GM18868 (cell line): Measurements from ENCODE around the gene PPFIA3.
"Not testable (repeated sequence)": the region's sequence is repeated elsewhere in the genome, so short reads cannot be mapped to it uniquely, and the experiment has no call there.

Experiments used
- ATAC-seq: cut with Tn5 transposase; IDR thresholded peaks from one replicate; pipeline ENCODE4 v1.9.1; 2021; ENCODE audit warnings: mild to moderate bottlenecking, moderate library complexity; ENCODE audit not compliant: unreplicated experiment

PPFIA3 gene

DNA sequence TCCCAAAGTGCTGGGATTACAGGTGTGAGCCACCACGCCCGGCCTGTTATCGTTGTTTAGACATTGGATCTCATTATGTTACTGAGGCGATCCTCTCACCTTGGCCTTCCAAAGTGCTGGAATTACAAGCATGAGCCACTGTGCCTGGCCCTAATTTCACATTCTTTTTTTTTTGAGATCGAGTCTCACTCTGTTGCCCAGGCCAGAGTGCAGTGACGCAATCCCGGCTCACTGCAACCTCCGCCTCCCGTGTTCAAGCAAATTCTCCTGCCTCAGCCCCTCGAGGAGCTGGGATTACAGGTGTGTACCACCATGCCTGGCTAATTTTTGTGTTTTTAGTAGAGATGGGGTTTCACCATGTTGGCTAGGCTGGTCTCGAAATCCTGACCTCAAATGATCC is 3.9 kb downstream of the PPFIA3 start:
- ATAC-seq, result not testable (repeated sequence)

DNA sequence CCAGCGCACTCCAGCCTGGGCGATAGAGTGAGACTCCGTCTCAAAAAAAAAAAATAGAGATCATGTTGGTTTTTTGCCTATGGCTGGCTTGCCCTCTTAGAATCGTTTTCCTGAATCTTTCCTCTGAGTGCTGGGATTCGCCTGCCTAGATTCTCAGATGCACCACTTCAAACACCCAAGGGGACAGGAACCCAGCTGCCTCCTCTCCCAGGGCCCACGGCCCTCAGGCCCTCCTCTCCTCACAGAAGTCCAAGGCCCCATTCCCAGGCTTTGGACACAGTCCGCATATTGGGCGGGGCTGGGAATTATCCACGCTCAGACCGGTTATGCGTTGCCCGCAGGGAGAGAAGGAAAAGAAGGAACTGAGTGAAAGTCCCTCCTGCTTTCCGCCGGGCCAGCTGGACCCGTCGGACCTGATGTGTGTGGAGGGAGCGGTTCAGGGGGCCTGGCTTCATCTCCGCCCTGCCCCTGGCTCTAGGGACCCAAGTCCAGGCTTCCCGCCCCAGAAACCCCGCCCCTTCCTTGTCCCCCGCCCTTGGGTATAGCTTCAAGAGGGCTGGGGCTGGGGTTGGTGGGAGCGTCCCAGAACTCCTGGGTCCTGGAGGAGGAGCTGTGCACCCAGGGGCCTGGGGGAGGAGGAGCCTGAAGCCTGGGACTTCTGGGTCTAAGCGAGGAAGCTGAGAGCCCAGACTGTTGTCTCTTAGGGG is 5.8 kb downstream of the PPFIA3 start:
- ATAC-seq, result no peak

DNA sequence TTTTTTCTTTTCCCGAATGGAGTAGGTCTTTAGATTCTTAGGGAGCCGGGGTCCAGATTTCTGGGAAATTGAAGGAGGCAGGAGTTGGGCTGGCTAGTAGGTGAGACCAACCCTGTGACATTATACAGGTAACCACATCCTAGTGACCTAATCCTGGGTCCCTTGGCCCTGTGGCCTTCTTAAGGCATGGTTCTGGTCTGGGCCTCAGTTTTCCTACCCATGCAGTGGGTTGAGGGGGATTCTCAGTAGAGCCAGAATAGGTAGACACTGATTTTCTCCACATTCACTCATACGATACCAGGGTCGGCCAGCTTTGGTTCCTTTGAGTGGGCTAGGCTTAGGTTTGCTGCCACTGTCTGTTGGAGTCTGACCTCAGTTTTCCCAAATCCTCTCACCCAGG is 7.2 kb downstream of the PPFIA3 start:
- no peak for ATAC-seq

DNA sequence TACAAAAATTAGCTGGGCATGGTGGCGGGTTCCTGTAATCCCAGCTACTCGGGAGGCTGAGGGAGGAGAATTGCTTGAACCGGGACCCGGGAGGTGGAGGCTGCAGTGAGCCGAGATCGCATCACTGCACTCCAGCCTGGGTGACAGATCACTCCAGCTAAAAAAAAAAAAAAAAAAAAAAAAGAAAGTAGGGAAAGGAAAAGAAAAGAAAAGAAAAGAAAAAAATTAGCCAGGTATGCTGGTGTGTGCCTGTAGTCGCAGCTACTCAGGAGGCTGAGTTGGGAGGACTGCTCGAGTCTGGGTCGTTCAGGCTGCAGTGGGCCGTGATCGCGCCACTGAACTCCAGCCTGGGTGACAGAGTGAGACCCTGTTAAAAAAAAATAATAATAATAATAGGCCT is 7.9 kb downstream of the PPFIA3 start:
- not testable (repeated sequence) for ATAC-seq

- ATAC-seq, result peak; percentile 61
These were observed 8.6 kb downstream of the PPFIA3 start for GRCh38 chr19:49127674-49128544.

GRCh38 chr19:49128545-49129237 is 9.3 kb downstream of the PPFIA3 start:
- no peak for ATAC-seq

DNA sequence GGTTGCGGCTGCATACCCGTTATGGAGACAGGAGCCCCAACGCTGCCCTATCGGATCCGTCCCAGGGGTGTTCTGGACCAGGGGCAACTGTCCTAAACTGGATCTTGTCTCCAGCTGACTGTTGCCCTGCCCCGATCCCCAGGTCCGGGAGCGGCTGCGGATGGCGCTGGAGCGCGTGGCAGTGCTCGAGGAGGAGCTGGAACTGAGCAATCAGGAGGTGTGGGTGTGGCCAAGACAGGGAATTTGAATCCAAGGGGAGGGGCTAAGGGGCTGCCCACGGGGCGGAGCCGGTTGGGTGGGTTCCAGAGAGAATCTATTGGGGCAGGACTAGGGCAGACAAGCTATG is 9.9 kb downstream of the PPFIA3 start:
- no peak for ATAC-seq

DNA sequence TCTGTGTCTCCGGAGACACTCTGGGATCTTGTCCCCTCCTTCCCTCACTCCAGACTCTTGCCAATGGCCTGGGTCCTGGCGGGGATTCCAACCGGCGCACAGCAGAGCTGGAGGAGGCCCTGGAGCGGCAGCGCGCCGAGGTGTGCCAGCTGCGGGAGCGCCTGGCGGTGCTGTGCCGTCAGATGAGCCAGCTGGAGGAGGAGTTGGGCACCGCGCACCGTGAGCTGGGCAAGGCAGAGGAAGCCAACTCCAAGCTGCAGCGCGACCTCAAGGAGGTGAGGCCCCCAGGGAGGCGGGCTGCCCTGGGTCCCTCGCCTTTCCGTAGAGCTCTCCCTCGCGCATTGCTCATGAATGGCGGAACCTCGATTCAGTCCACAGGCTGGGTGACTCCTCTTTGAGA is 11.0 kb downstream of the PPFIA3 start:
- no peak for ATAC-seq

GRCh38 chr19:49132974-49133609 is 13.7 kb downstream of the PPFIA3 start:
- no peak for ATAC-seq

- ATAC-seq, result no peak
These were observed 14.5 kb downstream of the PPFIA3 start for GRCh38 chr19:49133621-49134454.

DNA sequence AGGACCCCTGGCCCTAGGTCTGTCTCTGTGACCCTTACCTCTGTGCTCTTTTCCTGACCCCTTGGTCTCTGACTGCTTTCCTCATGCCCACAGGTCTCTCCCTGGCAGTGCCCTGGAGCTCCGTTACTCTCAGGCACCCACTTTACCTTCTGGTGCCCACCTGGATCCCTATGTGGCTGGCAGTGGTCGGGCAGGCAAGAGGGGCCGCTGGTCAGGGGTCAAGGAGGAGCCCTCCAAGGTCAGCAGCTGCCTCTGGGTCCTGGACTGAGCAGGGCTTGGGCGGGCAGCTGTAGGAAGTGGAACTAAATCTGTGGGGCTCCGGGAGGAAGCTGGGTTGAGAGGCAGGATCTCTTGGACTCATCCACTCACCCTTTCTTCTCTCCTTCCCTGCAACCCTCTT is 16.3 kb downstream of the PPFIA3 start:
- ATAC-seq, result no peak

- no peak for ATAC-seq
These were observed 17.4 kb downstream of the PPFIA3 start for GRCh38 chr19:49136771-49137171.

DNA sequence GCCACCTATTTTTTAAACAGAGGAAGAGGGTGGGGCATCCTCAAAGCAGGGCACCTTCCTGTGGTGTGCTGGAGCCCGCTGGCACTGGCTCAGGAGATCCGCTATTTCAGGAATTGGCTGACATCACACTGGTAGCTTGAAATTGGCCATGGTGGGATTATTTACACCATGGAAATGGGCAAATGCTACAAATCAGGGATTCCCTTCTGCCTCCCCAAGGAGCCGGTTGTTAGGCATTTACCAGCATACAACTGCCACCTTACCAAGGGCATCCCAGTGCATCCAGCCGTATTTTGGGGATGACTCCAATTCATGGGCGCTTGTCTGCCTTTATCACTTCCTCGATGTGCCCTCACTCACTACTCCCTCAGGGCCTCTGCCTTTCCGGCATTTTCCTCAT is 21.6 kb downstream of the PPFIA3 start:
- ATAC-seq, result no peak

GRCh38 chr19:49141352-49141751 is 22.0 kb downstream of the PPFIA3 start:
- ATAC-seq, result no peak

- ATAC-seq, result no peak
These were observed 23.6 kb downstream of the PPFIA3 start for GRCh38 chr19:49142866-49143335.

GRCh38 chr19:49145573-49146407 is 26.4 kb downstream of the PPFIA3 start:
- ATAC-seq, result no peak

- ATAC-seq, result not testable (repeated sequence)
These were observed 27.0 kb downstream of the PPFIA3 start for GRCh38 chr19:49146408-49146770.

DNA sequence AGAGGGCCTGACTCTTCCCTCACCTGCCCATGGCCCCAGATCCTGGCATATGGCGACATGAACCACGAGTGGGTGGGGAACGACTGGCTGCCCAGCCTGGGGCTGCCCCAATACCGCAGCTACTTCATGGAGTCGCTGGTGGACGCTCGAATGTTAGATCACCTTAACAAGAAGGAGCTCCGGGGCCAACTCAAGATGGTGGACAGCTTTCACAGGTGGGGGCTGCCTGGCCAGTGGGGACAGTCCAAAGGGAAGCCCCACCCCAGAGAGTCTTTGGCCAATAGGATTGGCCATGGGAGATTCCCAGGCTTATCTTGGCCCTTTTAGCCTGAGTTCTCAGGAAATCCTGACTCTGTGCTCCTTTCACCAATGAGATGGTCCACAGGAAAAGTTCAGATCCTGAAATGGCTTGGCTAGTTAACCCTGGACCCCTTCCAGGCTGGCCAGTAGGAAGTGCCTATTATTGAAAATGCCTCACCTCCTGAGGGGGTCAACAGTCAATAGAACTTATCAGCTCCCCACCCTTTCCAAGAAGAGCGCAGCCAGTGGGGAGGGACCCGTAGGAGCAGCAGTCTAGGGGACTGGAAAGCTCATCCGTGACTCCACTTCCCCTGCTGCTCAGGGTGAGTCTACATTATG is 28.8 kb downstream of the PPFIA3 start:
- no peak for ATAC-seq
